ENCODE results near the gene IQGAP1.

DNA sequence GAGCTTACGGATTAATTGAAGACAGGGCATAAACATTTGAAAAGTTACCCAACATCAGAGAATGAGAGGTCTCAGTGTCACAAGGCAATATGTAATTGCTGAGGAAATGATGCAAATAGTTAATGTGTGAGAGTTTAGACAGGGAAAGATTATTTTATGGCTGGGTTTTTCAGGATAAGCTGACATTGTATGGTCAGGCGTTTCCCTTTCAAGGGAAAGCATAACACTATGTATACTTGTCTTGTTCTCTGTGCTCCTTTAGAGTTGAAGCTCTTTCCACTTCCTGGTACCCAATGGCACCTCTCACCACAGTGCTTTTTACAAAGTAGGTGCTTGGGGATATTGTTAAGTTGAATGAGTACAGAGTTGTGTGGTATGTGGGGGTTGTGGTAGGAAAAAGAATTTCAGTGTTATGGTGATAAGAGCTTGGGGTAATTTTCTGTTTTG, 19.9 kb downstream of the IQGAP1 start:
- TF ChIP-seq ZNF747 (CRISPR knock-in tag; IDR thresholded peaks at IDR 0.05; ENCODE audit: borderline replicate concordance) (no peak), EZH2 (conservative IDR thresholded peaks at IDR 0.05; ENCODE audit: low read depth, low read length) (no peak), ZNF33A (CRISPR knock-in tag; IDR thresholded peaks at IDR 0.05; ENCODE audit: borderline replicate concordance) (no peak), GTF2F1 (IDR thresholded peaks at IDR 0.05; ENCODE audit: low read length) (no peak), AHR (CRISPR knock-in tag; IDR thresholded peaks at IDR 0.05) (no peak), ZNF24 (IDR thresholded peaks at IDR 0.05) (no peak), SIN3A (IDR thresholded peaks at IDR 0.05; ENCODE audit: borderline replicate concordance, low read depth, low read length) (no peak), MXD4 (CRISPR knock-in tag; IDR thresholded peaks at IDR 0.05) (no peak), HDAC6 (IDR thresholded peaks at IDR 0.05; ENCODE audit: low read depth, low read length) (no peak), RFX1 (IDR thresholded peaks at IDR 0.05) (no peak)
- TF ChIP-seq, protein P1, sequence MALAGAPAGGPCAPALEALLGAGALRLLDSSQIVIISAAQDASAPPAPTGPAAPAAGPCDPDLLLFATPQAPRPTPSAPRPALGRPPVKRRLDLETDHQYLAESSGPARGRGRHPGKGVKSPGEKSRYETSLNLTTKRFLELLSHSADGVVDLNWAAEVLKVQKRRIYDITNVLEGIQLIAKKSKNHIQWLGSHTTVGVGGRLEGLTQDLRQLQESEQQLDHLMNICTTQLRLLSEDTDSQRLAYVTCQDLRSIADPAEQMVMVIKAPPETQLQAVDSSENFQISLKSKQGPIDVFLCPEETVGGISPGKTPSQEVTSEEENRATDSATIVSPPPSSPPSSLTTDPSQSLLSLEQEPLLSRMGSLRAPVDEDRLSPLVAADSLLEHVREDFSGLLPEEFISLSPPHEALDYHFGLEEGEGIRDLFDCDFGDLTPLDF (CRISPR knock-in tag; IDR thresholded peaks at IDR 0.05), result no peak
- TF ChIP-seq, protein P2, sequence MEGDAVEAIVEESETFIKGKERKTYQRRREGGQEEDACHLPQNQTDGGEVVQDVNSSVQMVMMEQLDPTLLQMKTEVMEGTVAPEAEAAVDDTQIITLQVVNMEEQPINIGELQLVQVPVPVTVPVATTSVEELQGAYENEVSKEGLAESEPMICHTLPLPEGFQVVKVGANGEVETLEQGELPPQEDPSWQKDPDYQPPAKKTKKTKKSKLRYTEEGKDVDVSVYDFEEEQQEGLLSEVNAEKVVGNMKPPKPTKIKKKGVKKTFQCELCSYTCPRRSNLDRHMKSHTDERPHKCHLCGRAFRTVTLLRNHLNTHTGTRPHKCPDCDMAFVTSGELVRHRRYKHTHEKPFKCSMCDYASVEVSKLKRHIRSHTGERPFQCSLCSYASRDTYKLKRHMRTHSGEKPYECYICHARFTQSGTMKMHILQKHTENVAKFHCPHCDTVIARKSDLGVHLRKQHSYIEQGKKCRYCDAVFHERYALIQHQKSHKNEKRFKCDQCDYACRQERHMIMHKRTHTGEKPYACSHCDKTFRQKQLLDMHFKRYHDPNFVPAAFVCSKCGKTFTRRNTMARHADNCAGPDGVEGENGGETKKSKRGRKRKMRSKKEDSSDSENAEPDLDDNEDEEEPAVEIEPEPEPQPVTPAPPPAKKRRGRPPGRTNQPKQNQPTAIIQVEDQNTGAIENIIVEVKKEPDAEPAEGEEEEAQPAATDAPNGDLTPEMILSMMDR (CRISPR knock-in tag; IDR thresholded peaks at IDR 0.05), result no peak
- TF ChIP-seq, protein P3, sequence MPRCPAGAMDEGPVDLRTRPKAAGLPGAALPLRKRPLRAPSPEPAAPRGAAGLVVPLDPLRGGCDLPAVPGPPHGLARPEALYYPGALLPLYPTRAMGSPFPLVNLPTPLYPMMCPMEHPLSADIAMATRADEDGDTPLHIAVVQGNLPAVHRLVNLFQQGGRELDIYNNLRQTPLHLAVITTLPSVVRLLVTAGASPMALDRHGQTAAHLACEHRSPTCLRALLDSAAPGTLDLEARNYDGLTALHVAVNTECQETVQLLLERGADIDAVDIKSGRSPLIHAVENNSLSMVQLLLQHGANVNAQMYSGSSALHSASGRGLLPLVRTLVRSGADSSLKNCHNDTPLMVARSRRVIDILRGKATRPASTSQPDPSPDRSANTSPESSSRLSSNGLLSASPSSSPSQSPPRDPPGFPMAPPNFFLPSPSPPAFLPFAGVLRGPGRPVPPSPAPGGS (CRISPR knock-in tag; IDR thresholded peaks at IDR 0.05), result no peak
- TF ChIP-seq, protein P4, sequence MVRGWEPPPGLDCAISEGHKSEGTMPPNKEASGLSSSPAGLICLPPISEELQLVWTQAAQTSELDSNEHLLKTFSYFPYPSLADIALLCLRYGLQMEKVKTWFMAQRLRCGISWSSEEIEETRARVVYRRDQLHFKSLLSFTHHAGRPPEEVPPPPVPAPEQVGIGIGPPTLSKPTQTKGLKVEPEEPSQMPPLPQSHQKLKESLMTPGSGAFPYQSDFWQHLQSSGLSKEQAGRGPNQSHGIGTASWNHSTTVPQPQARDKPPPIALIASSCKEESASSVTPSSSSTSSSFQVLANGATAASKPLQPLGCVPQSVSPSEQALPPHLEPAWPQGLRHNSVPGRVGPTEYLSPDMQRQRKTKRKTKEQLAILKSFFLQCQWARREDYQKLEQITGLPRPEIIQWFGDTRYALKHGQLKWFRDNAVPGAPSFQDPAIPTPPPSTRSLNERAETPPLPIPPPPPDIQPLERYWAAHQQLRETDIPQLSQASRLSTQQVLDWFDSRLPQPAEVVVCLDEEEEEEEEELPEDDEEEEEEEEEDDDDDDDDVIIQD (CRISPR knock-in tag; IDR thresholded peaks at IDR 0.05; ENCODE audit: low read depth), result no peak

Measured in HepG2 (cell line).